HepG2 (cell line): ENCODE data around the gene ATP5F1E. TPM values are rescaled to one million over a fixed set of nuclear protein-coding genes. Genes with fewer than 3 reads are reported as not detected.

Experiments
- ARNTL ChIP-seq: sonication (generic); formaldehyde crosslinking; IDR thresholded peaks from 2 replicates; pipeline ENCODE4 v1.4.0; 2020; ENCODE audit warnings: mild to moderate bottlenecking, missing genetic modification reagents
- CREM ChIP-seq, 2 experiments: sonication (generic) in 1 of 2; formaldehyde crosslinking in 1 of 2; IDR thresholded peaks; 2 replicates each; pipeline versions ENCODE4 v1.4.0 to v1.6.1; 2016 to 2020; ENCODE audit warnings: antibody characterized with exemption in 1 of 2, mild to moderate bottlenecking in 1 of 2, missing genetic modification reagents in 1 of 2
- HDAC2 ChIP-seq: sonication (generic); formaldehyde crosslinking; IDR thresholded peaks from 2 replicates; pipeline ENCODE4 v1.4.0; 2020; ENCODE audit warnings: missing genetic modification reagents
- HMG20A ChIP-seq: IDR thresholded peaks from 2 replicates; pipeline ENCODE4 v1.6.1; 2016; ENCODE audit warnings: borderline replicate concordance
- NAIF1 ChIP-seq: sonication (generic); formaldehyde crosslinking; IDR thresholded peaks from 2 replicates; pipeline ENCODE4 v1.5.0; 2020; ENCODE audit warnings: mild to moderate bottlenecking, missing genetic modification reagents, borderline replicate concordance
- NR2F6 ChIP-seq, 2 experiments: IDR thresholded peaks; 2 replicates each; pipeline ENCODE4 v1.6.1; 2016; ENCODE audit warnings: antibody characterized with exemption in 1 of 2, mild to moderate bottlenecking in 1 of 2
- ZBTB20 ChIP-seq: sonication (generic); formaldehyde crosslinking; IDR thresholded peaks from 2 replicates; pipeline ENCODE4 v1.8.1; 2023; ENCODE audit warnings: missing genetic modification reagents, low read depth, mild to moderate bottlenecking, borderline replicate concordance
- ZNF230 ChIP-seq: sonication (generic); formaldehyde crosslinking; IDR thresholded peaks from 2 replicates; pipeline ENCODE4 v1.4.0; 2020; ENCODE audit warnings: mild to moderate bottlenecking, missing genetic modification reagents
- ZNF841 ChIP-seq: sonication (generic); formaldehyde crosslinking; IDR thresholded peaks from 2 replicates; pipeline ENCODE4 v1.8.1; 2023; ENCODE audit warnings: missing genetic modification reagents, borderline replicate concordance
- polyA plus RNA-seq, 8 experiments: library from polyadenylated mRNA; depleted of rRNA in 3 of 8; stranded (reverse) in 7 of 8; unstranded in 1 of 8; fragments of >200 nt; fragmentation: Illumina TruSeq in 4 of 8; extraction: Trizol in 4 of 8; gene quantifications; 2 replicates each; pipeline versions ENCODE4 v1.2.1 to v1.2.3, GENCODE V29; 2011 to 2016; ENCODE audit warnings: low read depth in 4 of 8, missing spikeins in 1 of 8, mixed read lengths in 1 of 8; ENCODE audit not compliant: insufficient read depth in 1 of 8
- total RNA-seq, 5 experiments: library from RNA; depleted of rRNA; stranded (reverse); fragments of >200 nt; fragmentation: Illumina TruSeq; extraction: Trizol; gene quantifications; 2 replicates each; pipeline ENCODE4 v1.2.3, GENCODE V29; 2016; ENCODE audit warnings: low read depth in 1 of 5
- TF ChIP-seq, protein P1 (sequence below): fragments of 450-650 bp; IDR thresholded peaks from 2 replicates; pipeline ENCODE4 v1.6.1; 2016
- TF ChIP-seq, protein P2 (sequence below): sonication (generic); formaldehyde crosslinking; IDR thresholded peaks from 2 replicates; pipeline ENCODE4 v1.4.0; 2020; ENCODE audit warnings: missing genetic modification reagents; ENCODE audit errors: not compliant biosample characterization

ATP5F1E gene
- total and polyA plus RNA-seq, 2 of the 13 experiments (the other 11 are each of a cell fraction or from before 2014, with no cell fraction given), result 121 to 134 TPM

DNA sequence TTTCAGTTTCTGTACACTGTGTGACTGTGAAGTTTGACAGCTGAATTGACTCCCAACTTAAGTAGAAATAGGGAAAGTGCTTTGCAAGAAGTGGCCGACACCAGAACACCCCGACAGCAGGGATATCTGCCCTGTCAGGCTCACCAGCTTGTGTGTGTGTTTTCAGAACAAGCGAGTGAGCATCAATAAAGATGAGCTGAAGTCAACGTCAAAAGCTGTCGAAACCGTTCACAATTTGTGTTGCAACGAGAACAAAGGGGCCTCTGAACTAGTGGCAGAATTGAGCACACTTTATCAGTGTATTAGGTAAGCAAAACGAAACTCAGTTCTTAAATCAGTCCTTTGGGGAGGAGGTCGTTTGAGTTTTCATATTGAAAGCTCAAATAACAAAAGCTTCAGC, 40.4 kb downstream of the ATP5F1E start (continued):
- no peak for TF ChIP-seq NAIF1 (CRISPR knock-in tag)
- no peak for TF ChIP-seq ARNTL (CRISPR knock-in tag)
- TF ChIP-seq, protein P1, sequence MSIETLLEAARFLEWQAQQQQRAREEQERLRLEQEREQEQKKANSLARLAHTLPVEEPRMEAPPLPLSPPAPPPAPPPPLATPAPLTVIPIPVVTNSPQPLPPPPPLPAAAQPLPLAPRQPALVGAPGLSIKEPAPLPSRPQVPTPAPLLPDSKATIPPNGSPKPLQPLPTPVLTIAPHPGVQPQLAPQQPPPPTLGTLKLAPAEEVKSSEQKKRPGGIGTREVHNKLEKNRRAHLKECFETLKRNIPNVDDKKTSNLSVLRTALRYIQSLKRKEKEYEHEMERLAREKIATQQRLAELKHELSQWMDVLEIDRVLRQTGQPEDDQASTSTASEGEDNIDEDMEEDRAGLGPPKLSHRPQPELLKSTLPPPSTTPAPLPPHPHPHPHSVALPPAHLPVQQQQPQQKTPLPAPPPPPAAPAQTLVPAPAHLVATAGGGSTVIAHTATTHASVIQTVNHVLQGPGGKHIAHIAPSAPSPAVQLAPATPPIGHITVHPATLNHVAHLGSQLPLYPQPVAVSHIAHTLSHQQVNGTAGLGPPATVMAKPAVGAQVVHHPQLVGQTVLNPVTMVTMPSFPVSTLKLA, result no peak
- no peak for TF ChIP-seq HMG20A (CRISPR knock-in tag)
- TF ChIP-seq NR2F6 (IDR thresholded peaks at IDR 0.05), result peak; percentile 29; the same call in 1 of the 2 replicates
- no peak for TF ChIP-seq NR2F6 (CRISPR knock-in tag; IDR thresholded peaks at IDR 0.05)
- TF ChIP-seq ZNF841, result no peak
- TF ChIP-seq HDAC2, result 0 out of 2 replicates have a peak, but pooled peaks have one; percentile 14
- no peak for TF ChIP-seq ZNF230
- TF ChIP-seq, protein P2, sequence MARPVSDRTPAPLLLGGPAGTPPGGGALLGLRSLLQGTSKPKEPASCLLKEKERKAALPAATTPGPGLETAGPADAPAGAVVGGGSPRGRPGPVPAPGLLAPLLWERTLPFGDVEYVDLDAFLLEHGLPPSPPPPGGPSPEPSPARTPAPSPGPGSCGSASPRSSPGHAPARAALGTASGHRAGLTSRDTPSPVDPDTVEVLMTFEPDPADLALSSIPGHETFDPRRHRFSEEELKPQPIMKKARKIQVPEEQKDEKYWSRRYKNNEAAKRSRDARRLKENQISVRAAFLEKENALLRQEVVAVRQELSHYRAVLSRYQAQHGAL (CRISPR knock-in tag), result no peak
- no peak for TF ChIP-seq ZBTB20 (CRISPR knock-in tag)
- peak; percentile 48; the same call in 1 of the 2 replicates for TF ChIP-seq CREM (IDR thresholded peaks at IDR 0.05)
- no peak for TF ChIP-seq CREM (CRISPR knock-in tag; IDR thresholded peaks at IDR 0.05)
